HepG2 (cell line): ENCODE measurements around the gene SRD5A1. TPM values are rescaled to one million over a fixed set of nuclear protein-coding genes. Genes with fewer than 3 reads are reported as not detected.

ENCODE experiments used
- CEBPB ChIP-seq: IDR thresholded peaks from 2 replicates; pipeline ENCODE4 v1.6.1; 2011; ENCODE audit warnings: low read depth, low read length, improper control_type of control experiment, borderline replicate concordance
- DR1 ChIP-seq: sonication (generic); formaldehyde crosslinking; IDR thresholded peaks from 2 replicates; pipeline ENCODE4 v1.8.0; 2021; ENCODE audit warnings: mild to moderate bottlenecking, missing genetic modification reagents, inconsistent platforms
- FLYWCH1 ChIP-seq: sonication (generic); formaldehyde crosslinking; IDR thresholded peaks from 2 replicates; pipeline ENCODE4 v1.8.1; 2023; ENCODE audit warnings: mild to moderate bottlenecking, missing genetic modification reagents
- GABPA ChIP-seq, 2 experiments: IDR thresholded peaks; 2 replicates each; pipeline ENCODE4 v1.6.1; 2011 to 2016; ENCODE audit warnings: low read depth in 2 of 2, low read length in 1 of 2, missing biosample characterization in 1 of 2, missing genetic modification characterization in 1 of 2
- ISX ChIP-seq: sonication (generic); formaldehyde crosslinking; conservative IDR thresholded peaks from 2 replicates; pipeline ENCODE4 v1.5.0; 2020; ENCODE audit warnings: missing genetic modification reagents
- KLF11 ChIP-seq: IDR thresholded peaks from 2 replicates; pipeline ENCODE4 v1.6.1; 2016; ENCODE audit warnings: missing compliant biosample characterization
- MAFF ChIP-seq: IDR thresholded peaks from 2 replicates; pipeline ENCODE4 v1.6.1; 2011; ENCODE audit warnings: low read depth, low read length, improper control_type of control experiment
- NFAT5 ChIP-seq: sonication (generic); formaldehyde crosslinking; IDR thresholded peaks from 2 replicates; pipeline ENCODE4 v1.4.0; 2020; ENCODE audit warnings: missing genetic modification reagents
- NFE2L2 ChIP-seq: fragments of 150-350 bp; IDR thresholded peaks from 2 replicates; pipeline ENCODE4 v1.6.1; 2014; ENCODE audit warnings: low read length
- NR2C2 ChIP-seq: sonication (generic); formaldehyde crosslinking; IDR thresholded peaks from 2 replicates; pipeline ENCODE4 v1.4.0; 2020; ENCODE audit warnings: missing genetic modification reagents, mild to moderate bottlenecking, moderate library complexity, borderline replicate concordance
- NR2F6 ChIP-seq, 2 experiments: IDR thresholded peaks; 2 replicates each; pipeline ENCODE4 v1.6.1; 2016; ENCODE audit warnings: antibody characterized with exemption in 1 of 2, mild to moderate bottlenecking in 1 of 2
- POLR2G ChIP-seq: fragments of 200-400 bp; formaldehyde crosslinking; IDR thresholded peaks from 2 replicates; pipeline ENCODE4 v1.6.1; 2018; ENCODE audit warnings: mild to moderate bottlenecking, low read depth, low read length, moderate library complexity
- TBX3 ChIP-seq: fragments of 450-650 bp; IDR thresholded peaks from 2 replicates; pipeline ENCODE4 v1.6.1; 2017; ENCODE audit warnings: antibody characterized with exemption, mild to moderate bottlenecking, inconsistent platforms, borderline replicate concordance
- TFE3 ChIP-seq: IDR thresholded peaks from 2 replicates; pipeline ENCODE4 v1.6.1; 2016
- THAP11 ChIP-seq: IDR thresholded peaks from 2 replicates; pipeline ENCODE4 v1.6.1; 2016; ENCODE audit warnings: missing biosample characterization, missing genetic modification reagents
- ZMYM3 ChIP-seq: sonication (generic); formaldehyde crosslinking; IDR thresholded peaks from 2 replicates; pipeline ENCODE4 v1.5.1; 2020; ENCODE audit warnings: mild to moderate bottlenecking, missing genetic modification reagents
- ZNF281 ChIP-seq: sonication (generic); formaldehyde crosslinking; IDR thresholded peaks from 2 replicates; pipeline ENCODE4 v1.4.0; 2020; ENCODE audit warnings: missing genetic modification reagents, borderline replicate concordance
- ZNF44 ChIP-seq: sonication (generic); formaldehyde crosslinking; IDR thresholded peaks from 2 replicates; pipeline ENCODE4 v1.5.1; 2020; ENCODE audit warnings: mild to moderate bottlenecking, missing genetic modification reagents
- ZNF883 ChIP-seq: sonication (generic); formaldehyde crosslinking; IDR thresholded peaks from 2 replicates; pipeline ENCODE4 v1.5.1; 2020; ENCODE audit warnings: mild to moderate bottlenecking, missing genetic modification reagents; ENCODE audit errors: not compliant biosample characterization
- polyA plus RNA-seq, 8 experiments: library from polyadenylated mRNA; depleted of rRNA in 3 of 8; stranded (reverse) in 7 of 8; unstranded in 1 of 8; fragments of >200 nt; fragmentation: Illumina TruSeq in 4 of 8; extraction: Trizol in 4 of 8; gene quantifications; 2 replicates each; pipeline versions ENCODE4 v1.2.1 to v1.2.3, GENCODE V29; 2011 to 2016; ENCODE audit warnings: low read depth in 4 of 8, missing spikeins in 1 of 8, mixed read lengths in 1 of 8; ENCODE audit not compliant: insufficient read depth in 1 of 8
- total RNA-seq, 5 experiments: library from RNA; depleted of rRNA; stranded (reverse); fragments of >200 nt; fragmentation: Illumina TruSeq; extraction: Trizol; gene quantifications; 2 replicates each; pipeline ENCODE4 v1.2.3, GENCODE V29; 2016; ENCODE audit warnings: low read depth in 1 of 5

Gene SRD5A1
- total and polyA plus RNA-seq, 2 of the 13 experiments (the other 11 are each of a cell fraction or from before 2014, with no cell fraction given): 6.1 to 9.9 TPM

- TF ChIP-seq NFAT5 (CRISPR knock-in tag) (no peak), ISX (no peak), TFE3 (CRISPR knock-in tag) (no peak), MAFF (0 out of 2 replicates have a peak, but pooled peaks have one; percentile 19), ZNF281 (CRISPR knock-in tag) (no peak), KLF11 (no peak), CEBPB (no peak), NR2C2 (no peak), THAP11 (CRISPR knock-in tag) (no peak), DR1 (CRISPR knock-in tag) (no peak), FLYWCH1 (no peak), ZNF883 (no peak), GABPA (IDR thresholded peaks at IDR 0.05; ENCODE audit: low read depth, low read length) (no peak), GABPA (CRISPR knock-in tag; IDR thresholded peaks at IDR 0.05; ENCODE audit: low read depth) (no peak), ZMYM3 (peak; percentile 57; the same call in 1 of the 2 replicates), TBX3 (no peak), ZNF44 (no peak), POLR2G (no peak), NR2F6 (IDR thresholded peaks at IDR 0.05) (no peak), NR2F6 (CRISPR knock-in tag; IDR thresholded peaks at IDR 0.05) (no peak), NFE2L2 (peak; percentile 64; the same call in 1 of the 2 replicates)
Measured at GRCh38 chr5:6634788-6635430, 1.7 kb downstream of the SRD5A1 start (continued).
